CD4-positive, alpha-beta T cell treated with Interleukin-2 at 100 ng/mL for 4 hours (primary cell): ENCODE measurements around the gene NCK2.
A peak's percentile ranks its signal among the peaks of the same experiment; 100 is the strongest.

ENCODE experiments used
- DNase-seq: peaks from one replicate; pipeline ENCODE4 v3.0.0-alpha.2; 2020; ENCODE audit warnings: low spot score

Gene NCK2

GRCh38 chr2:105928086-105928485 lies 183.4 kb downstream of the NCK2 start:
- no peak for DNase-seq

DNA sequence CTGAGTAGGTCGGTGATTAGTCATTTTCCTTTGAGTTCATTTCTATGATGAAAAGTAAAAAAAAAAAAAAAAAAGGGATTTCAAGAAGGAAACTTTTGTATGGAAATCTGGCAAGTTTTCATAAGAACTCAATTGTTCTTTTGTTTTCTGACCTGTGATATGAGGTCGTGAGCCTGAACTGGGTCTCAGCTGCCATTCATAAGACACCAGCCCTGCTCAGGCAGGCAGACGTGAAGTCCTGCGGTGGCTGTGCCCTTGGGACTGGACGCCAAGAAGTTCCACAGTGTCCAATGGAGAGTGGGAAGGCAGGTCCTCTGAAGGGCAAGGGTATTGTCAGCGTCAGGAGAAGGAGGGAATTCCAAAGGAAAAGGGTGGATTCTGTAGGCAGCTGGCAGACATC lies 183.9 kb downstream of the NCK2 start:
- no peak for DNase-seq

- DNase-seq, result peak; percentile 58
These were observed 184.8 kb downstream of the NCK2 start for GRCh38 chr2:105929516-105929915.

- DNase-seq, result no peak
These were observed 187.9 kb downstream of the NCK2 start for GRCh38 chr2:105932582-105932981.

- DNase-seq, result no peak
These were observed 189.2 kb downstream of the NCK2 start for GRCh38 chr2:105933906-105934305.

GRCh38 chr2:105934467-105934866 lies 189.8 kb downstream of the NCK2 start:
- peak; percentile 53 for DNase-seq

DNA sequence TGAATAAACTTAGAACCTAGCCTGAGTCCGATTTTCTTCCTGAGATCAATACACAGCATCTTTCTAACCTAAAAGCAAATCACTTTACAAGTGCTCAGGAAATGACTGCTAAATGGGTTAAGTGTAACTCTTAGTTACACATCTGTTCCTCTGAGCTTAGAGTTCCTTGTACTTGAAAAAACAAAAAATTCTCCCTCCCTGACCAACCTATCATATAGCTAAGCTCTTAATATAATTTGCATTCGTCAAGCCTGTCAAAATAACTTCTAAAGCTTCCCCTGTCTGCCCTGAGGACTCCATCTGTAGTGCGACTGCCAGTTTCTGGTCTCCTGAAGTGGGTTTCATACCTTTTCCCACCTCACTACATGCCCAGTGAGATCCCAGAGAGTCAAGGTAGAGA lies 190.4 kb downstream of the NCK2 start:
- peak; percentile 44 for DNase-seq

DNA sequence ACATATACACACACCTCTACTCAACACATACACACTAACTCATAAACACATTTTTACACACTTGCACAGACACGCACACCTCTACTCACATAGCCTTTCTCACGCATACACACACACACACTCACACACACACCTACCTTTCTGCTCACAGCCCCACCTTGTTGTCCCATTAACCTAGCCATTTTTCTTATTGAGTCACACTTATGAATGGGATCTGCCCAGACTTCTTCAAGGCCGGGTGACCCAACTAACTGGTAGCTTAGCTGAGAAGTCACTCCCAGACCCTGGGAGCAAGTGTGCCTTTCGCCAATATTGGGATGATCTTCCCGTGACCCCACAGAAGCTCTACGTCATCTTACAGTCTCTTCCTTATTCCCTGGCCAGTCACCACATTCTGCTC lies 192.2 kb downstream of the NCK2 start:
- no peak for DNase-seq

DNA sequence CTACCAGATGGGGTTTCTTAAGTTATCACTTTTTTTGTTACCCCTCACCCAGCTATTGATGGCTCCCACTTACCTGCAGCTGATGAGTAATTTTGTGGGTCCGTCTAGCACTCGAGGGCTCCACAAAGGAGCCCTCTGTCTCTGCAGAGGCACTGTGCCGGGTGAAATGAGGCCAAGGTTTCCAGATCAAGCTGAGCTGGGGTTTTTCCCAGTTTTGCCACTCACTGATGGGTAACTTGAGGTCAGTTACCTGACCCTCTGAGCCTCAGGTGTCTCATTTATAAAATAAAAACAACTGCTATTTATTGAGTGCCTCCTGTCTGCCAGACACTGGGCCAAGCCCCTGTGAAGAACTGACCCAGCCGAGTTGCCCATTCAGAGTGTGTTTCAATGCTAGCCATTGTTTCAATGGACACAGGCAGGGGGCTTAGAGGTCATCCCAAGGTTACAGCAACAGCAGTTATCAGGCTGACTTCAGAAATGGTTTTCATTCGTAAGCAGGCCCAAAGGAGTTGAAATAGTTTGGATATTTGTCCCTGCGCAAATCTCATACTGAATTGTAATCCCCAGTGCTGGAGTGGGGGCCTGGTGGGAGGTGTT lies 192.9 kb downstream of the NCK2 start:
- no peak for DNase-seq
